ENCODE data around the gene NME7. TPM values are rescaled to one million over a fixed set of nuclear protein-coding genes. Genes with fewer than 3 reads are reported as not detected.

The NME7 gene
- total and polyA plus RNA-seq, 7 donors, result 4.4 to 39.9 (median 20.1) TPM

DNA sequence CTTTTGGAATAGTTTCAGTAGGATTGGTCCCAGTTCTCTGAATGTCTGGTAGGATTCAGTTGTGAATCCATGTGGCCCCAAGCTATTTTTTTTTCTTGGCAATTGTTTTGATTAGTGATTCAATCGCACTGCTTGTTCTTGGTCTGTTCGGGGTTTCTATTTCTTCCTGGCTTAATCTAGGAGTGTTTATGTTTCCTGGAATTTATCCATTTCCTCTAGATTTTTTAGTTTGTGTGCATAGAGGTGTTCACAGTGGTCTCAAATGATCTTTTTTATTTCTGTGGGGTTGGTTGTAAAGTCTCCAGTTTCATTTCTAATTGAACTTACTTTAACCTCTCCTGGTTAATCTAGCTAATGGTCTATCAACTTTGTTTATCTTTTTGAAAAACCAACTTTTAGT is 117.6 kb downstream of the NME7 start:
- Histone ChIP-seq H3K27ac (no peak overlapping the region), H3K27me3 (no peaks in the 10 kb centered on the region), H3K9me3 (no peaks in the 10 kb centered on the region), H3K4me1 (no peaks in the 10 kb centered on the region), H3K4me3 (no peak overlapping the region), H3K36me3 (no peaks in the 10 kb centered on the region)
- intact Hi-C loops (cut with DNase I), result no loop called here
- no peak for DNase-seq
- 79 to 91% methylated on average over 2 of the region's 2 CpGs for WGBS, 2 donors
- TF ChIP-seq POLR2A (IDR thresholded peaks at IDR 0.05), result no peak
- TF ChIP-seq POLR2AphosphoS5 (IDR thresholded peaks at IDR 0.05), result no peak
- TF ChIP-seq, protein P1, sequence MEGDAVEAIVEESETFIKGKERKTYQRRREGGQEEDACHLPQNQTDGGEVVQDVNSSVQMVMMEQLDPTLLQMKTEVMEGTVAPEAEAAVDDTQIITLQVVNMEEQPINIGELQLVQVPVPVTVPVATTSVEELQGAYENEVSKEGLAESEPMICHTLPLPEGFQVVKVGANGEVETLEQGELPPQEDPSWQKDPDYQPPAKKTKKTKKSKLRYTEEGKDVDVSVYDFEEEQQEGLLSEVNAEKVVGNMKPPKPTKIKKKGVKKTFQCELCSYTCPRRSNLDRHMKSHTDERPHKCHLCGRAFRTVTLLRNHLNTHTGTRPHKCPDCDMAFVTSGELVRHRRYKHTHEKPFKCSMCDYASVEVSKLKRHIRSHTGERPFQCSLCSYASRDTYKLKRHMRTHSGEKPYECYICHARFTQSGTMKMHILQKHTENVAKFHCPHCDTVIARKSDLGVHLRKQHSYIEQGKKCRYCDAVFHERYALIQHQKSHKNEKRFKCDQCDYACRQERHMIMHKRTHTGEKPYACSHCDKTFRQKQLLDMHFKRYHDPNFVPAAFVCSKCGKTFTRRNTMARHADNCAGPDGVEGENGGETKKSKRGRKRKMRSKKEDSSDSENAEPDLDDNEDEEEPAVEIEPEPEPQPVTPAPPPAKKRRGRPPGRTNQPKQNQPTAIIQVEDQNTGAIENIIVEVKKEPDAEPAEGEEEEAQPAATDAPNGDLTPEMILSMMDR (IDR thresholded peaks at IDR 0.05), result no peak
- TF ChIP-seq EP300 (IDR thresholded peaks at IDR 0.05), result no peak

DNA sequence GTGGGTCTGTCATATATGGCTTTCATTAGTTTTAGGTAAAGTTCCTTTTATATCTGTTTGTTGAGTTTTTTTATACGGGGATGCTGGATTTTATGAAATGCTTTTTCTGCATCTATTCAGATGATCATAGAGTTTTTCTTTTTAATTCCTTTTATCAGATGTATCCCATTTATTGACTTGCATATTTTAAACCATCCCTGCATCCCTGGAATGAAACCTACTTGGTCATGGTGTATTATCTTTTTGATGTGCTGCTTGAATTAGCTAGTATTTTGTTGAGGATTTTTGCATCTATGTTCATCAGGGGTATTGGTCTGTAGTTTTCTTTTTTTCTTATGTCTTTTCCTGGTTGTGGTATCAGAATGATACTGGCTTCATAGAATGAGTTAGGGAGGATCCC is 118.0 kb downstream of the NME7 start:
- no peak for DNase-seq
- TF ChIP-seq POLR2AphosphoS5 (IDR thresholded peaks at IDR 0.05) (no peak), EP300 (IDR thresholded peaks at IDR 0.05) (no peak), POLR2A (IDR thresholded peaks at IDR 0.05) (no peak)
- TF ChIP-seq, protein P1 (IDR thresholded peaks at IDR 0.05), result no peak
- Histone ChIP-seq H3K36me3 (no peaks in the 10 kb centered on the region), H3K27me3 (no peaks in the 10 kb centered on the region), H3K9me3 (no peaks in the 10 kb centered on the region), H3K4me3 (no peak overlapping the region), H3K4me1 (no peaks in the 10 kb centered on the region), H3K27ac (no peak overlapping the region)
- 98% methylated on average over 1 of the region's 1 CpG for WGBS, 2 donors
- intact Hi-C loops (cut with DNase I), result no loop called here

DNA sequence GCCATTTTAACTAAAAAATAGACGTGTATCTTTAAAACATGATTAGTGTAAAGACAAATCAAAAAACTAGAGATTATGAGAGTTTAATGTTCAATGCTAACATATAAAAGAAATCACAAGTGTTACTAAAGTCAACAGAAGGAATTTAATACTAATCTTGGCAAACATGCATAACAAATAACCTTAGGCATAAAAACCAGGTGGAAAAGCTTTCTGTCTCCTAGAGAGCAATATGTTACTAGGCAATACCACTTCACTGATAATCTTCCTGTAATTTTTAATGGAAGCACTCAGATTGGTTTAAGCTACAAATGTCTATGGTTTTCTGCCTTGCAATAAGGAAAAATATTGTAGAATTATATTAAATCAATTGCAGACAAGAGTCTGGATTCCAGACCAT is 121.9 kb downstream of the NME7 start:
- H3K27ac ChIP-seq, result no peak overlapping the region
- no peaks in the 10 kb centered on the region for H3K9me3 ChIP-seq
- H3K4me3 ChIP-seq, result no peak overlapping the region
- no peaks in the 10 kb centered on the region for H3K36me3 ChIP-seq
- DNase-seq, result no peak
- TF ChIP-seq, protein P1 (IDR thresholded peaks at IDR 0.05), result no peak
- TF ChIP-seq POLR2AphosphoS5 (IDR thresholded peaks at IDR 0.05) (no peak), EP300 (IDR thresholded peaks at IDR 0.05) (no peak), POLR2A (IDR thresholded peaks at IDR 0.05) (no peak)
- no peaks in the 10 kb centered on the region for H3K27me3 ChIP-seq
- intact Hi-C loops (cut with DNase I), result no loop called here
- H3K4me1 ChIP-seq, result peaks cover 0 to 6% (median 2%) of the 10 kb centered on the region in 4 donors
- WGBS, 2 donors, result 39 to 85% methylated on average over 1 of the region's 1 CpG

DNA sequence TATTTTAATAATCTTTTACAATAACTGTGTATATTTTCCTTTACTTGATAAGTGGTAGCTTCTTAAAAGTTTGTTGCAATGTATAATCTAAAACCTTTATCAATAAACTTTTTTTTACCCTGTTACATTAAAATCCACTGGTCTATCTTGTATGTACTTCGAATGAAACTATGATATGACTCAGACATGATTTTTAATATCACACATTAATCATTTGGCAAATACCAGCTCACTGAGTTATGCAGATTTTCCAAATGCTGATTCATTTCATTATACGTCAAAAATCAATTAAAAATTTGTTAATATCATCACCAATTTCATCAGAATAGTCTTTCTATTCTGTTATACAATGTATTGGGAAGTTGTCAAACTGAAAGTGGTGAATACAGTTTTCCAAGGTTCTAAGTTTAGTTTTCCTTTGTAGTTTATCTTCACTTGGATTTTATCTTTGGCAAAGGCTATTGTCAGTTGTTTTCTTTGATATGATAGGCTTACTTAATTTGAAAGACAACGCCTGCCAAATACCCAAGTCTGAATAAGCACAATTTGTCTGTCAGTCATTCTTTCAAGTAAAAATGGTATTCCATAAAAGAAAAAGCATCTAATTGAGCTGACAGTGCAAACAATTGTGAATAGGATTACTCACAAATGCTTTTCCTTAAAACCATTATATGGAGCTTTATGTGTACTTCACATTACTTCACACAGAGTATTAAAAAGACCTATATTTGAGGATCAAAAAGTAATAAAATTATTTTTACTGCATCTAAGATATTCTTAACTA is 127.0 kb downstream of the NME7 start:
- TF ChIP-seq, protein P1 (IDR thresholded peaks at IDR 0.05), result no peak
- no peak for TF ChIP-seq POLR2A (IDR thresholded peaks at IDR 0.05)
- no peak for TF ChIP-seq POLR2AphosphoS5 (IDR thresholded peaks at IDR 0.05)
- no peak for TF ChIP-seq EP300 (IDR thresholded peaks at IDR 0.05)
- no peak overlapping the region for H3K27ac ChIP-seq
- intact Hi-C loops (cut with DNase I), result no loop called here
- no peaks in the 10 kb centered on the region for H3K36me3 ChIP-seq
- no peak overlapping the region for H3K4me3 ChIP-seq
- H3K27me3 ChIP-seq, result no peaks in the 10 kb centered on the region
- 58 to 67% methylated on average over 3 of the region's 3 CpGs for WGBS, 2 donors
- peaks cover 0 to 46% (median 15%) of the 10 kb centered on the region in 4 donors for H3K4me1 ChIP-seq
- H3K9me3 ChIP-seq, result no peaks in the 10 kb centered on the region
- no peak for DNase-seq

All from sigmoid colon (tissue), 7 donors.